Activated CD4-positive, alpha-beta T cell treated with anti-CD3 and anti-CD28 coated beads, Interleukin-2, amount 50 U/mL, for 4 hours (primary cell): ENCODE measurements around the gene CACNA1A.
A peak's percentile ranks its signal among the peaks of the same experiment; 100 is the strongest.
"Not testable (repeated sequence)": the region's sequence is repeated elsewhere in the genome, so short reads cannot be mapped to it uniquely, and the experiment has no call there.

Experiments
- DNase-seq, 2 experiments: peaks; one replicate each; pipeline ENCODE4 v3.0.0-alpha.2; 2020

Gene CACNA1A

DNA sequence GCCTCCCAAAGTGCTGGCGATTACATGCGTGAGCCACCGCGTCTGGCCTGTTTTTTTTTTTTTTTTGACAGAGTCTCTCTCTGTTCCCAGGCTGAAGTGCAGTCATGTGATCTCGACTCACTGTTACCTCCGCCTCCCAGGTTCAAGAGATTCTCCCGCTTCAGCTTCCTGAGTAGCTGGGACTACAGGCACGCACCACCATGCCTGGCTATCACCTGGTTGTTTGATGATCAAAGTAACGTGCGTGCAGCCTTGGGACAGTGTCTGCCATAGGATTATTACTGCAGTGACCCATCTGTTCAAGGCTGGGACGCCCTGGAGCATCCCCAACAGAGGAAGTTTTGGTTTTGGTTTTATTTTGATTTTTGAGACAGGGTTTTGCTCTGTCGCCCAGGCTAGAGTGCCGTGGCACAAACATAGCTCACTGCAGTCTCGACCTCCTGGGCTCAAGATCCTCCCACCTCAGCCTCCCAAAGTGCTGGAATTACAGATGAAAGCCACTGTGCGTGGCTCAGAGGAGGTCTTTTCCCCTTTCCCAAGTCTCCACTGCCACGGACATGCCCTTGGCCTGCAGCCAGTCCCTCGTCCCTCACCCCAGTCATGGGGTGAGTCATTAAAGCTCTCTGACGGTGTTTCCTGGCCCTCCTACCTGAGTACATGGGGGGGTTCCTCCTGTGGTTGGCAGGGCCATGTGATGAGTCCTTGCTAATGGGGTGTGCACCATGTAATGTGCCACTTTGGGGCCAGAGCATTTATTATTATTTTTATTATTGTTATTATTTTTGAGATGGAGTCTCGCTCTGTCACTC lies 290.5 kb downstream of the CACNA1A start:
- peak in 1 of 2 experiments; percentile 21 for DNase-seq

DNA sequence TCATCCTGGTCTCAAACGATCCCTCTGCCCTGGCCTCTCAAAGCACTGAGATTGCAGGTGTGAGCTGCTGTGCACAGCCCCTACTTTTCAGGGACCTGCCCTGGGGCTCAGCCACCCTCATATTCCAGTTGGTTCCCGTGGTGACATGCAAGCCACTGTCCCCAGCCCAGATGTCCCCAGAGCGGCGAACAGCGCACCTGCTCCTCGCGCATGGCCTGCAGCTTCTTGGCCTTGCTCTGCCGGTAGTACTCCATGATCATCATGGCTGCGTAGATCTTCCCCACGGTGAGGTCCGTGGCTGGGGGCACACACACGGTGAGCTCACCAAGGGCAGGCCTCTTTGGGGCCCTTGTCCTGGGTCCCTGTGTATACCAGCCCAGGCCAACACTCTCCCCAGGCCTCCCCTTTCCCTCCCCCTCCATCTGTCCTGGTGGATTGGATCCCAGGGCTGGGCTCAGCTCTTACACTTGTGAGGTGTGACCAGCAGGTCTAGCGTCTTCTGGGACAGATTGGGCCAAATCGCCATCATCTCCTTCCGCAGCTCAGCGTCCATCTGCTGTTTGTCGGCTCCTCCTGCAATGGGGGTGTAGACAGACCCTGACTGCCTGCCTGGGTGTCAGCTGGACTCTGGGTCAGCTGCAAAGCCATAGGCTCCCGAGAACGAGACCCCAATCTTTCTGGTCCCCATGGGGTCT lies 292.1 kb downstream of the CACNA1A start:
- DNase-seq: no peak

DNA sequence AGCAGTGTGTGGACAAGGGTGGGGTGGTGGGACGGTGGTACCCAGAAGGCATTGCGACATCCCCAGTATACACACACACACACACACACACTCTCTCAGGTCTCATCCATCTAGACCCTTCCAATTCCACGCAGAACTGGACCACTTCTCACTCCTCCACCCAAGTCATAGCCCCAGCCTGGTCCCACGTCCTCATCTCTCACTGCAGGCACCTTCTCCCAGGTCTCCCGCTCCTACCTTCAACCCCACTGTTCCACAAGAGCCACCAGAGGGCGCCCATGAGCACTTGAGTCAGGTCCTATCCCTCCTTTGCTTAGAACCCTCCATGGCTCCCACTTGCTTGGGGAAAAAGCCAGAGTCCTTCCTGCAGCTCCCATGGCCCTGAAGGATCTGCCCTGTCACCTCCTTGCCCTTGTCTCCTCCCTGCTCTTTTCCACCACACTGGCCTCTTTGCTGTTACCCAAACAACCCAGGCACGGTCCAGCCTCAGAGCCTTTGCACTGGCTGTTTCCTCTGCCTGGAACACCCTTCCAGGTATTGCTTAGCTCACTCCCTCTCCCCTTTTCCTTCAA lies 293.4 kb downstream of the CACNA1A start:
- DNase-seq: peak; percentile 75 to 77

DNA sequence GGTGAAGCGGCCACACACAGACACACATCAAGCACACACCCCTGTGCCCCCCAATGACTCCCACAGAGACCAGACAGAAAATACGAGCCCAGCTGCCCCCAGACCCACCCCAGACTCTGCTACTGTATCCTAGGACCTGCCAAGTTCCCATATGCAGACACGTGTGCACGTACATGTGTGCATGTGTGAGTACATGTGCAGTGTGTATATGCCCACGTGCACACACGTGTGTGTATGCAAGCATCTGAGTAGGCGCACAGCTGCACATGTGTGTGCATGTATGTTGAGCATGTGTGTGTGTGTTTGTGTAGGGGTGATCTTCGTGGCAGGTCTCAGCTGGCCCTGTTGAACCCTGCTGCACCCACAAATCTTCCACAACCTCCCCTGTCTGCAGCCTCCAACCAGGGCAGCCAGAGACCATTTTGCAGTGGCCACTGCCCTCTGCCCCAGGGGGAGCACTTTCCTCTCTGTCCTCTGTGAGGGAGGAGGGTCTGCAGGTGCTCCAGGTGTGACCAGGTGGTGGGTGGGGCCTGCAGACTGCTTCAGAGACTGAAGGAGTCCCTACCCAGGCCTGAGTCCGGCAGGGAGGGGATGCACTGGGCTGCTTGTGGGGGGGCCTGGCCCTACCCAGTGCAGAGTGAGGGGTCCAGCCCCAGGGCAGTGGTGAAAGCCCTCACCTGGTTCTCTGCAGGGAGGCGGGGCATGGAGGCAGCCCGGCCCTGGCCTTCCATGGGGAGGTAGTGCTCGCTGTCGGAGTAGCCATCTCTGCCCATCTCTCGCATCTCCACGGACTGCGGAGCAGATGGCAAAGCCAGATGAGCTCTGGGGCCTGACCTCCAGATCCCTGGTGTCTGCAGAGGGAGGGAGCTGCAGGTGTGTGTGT lies 294.6 kb downstream of the CACNA1A start:
- DNase-seq: no peak

DNA sequence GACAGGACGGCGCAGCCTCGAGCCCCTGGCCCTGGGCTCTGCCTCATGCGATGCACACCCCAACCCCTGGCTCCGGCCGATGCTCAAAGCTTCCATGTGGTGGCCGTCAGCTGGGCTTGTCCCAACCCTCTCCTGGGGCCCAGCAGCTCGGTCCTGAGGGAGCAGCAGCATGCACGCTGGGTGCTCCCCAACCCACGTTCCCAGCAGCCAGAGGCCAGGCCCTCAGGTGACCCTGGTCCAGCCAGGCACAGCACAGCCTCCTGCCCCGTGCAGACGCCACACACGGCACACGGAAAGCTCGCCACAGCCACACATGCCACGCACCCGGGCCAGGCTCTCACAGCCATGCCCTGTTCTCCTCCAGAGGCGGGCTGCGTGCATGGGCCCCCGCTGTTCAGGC lies 295.3 kb downstream of the CACNA1A start:
- no peak for DNase-seq

DNA sequence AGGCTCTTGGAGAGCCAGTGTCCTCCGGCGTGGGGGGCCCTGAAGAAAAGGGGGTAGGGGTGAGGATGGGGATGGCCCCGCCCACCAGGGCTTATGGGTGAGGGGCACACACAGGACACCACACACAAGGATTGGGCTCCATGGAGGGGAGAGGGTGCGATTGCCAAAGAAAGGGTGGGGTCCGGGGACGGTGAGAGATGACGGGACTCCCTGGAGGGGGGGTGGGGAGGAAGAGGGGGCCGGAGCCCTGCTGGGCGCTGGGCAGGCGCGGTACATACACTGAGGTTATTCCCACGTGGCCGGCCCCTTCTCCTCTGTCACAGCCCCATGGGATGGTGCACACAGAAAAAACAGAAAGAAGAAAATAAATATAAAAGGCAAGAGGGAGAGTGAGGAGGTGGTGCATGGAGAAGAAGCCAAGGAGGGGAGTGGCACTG lies 295.9 kb downstream of the CACNA1A start:
- DNase-seq: no peak

DNA sequence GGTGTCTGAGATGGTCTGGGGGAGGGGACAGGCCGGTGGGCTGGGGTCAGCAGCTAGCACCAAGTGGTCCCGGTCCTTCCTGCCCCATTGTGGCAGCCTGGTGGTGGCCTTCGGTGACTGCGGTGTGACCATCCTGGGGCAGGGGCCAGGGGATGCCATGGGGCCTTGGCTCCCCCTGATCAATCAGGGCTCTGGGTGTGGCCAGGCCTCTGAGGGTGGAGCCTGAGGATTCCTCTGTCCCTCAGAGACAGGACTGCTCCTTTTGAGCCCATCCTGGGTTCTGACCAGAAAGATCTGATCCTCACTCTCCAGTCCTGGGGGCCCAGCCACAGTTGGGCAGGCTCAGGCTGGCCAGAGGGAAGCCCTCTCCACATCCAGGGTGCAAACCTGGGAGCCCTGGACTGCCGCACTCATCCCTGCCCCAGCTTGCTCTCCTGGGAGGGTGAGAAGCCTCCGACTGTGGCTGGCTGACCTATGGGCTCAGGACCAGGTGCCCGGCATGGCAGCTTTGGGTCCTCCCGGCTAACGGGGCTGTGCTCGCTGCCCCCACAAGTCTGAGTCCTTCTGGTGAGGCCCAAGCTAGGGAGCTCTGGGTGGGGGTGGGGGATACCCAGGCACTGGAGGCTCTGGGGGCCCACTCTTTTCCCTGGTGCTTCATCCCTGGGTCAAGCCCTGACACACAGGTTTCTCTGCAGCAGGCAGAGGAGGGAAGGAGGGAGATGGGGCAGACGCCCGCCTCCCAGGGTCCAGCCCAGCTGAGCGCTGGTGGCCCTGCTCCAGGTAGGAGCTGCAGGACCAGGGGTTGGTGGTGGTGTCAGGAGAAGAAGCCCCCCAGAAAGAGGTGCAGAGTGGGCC lies 296.6 kb downstream of the CACNA1A start:
- no peak for DNase-seq

DNA sequence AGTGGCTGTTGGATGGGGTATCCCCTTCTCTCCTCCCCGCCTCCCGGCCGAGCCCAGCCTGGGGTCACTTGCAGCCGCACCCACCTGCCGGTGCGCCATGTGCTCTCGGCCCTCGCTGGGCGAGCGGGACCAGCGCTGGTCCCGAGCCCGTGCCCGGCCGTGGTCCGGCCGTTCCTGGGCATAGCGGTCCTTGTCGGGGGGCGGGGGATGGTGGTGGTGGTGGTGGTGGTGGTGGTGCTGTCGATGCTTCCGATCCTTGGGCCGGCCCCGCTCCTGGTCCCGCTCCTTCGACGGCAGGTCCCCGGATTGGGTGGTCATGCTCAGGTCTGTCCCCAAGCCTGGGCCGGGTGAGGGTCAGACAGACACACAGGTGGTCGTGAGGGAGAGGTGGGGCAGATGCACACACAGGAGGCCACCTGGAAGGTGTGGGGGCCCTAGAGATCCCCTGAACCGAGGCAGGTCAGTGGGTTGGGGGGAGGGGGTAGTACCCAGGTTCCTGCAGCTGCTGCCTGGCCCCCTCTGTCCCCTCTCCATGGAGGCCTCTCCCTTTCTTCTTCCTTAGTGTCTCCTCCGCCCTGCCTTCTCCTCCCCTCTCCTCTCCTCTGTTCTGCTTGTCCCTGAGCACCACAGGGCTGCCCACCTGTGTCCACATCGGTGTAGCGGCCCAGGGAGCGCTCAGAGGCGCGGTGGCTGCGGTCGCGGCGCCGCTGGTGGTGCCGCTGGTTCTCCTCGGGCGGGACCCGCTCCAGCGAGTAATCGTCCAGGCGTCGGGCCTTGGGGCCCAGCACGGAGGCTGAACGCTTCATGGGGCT lies 297.4 kb downstream of the CACNA1A start:
- no peak for DNase-seq

DNA sequence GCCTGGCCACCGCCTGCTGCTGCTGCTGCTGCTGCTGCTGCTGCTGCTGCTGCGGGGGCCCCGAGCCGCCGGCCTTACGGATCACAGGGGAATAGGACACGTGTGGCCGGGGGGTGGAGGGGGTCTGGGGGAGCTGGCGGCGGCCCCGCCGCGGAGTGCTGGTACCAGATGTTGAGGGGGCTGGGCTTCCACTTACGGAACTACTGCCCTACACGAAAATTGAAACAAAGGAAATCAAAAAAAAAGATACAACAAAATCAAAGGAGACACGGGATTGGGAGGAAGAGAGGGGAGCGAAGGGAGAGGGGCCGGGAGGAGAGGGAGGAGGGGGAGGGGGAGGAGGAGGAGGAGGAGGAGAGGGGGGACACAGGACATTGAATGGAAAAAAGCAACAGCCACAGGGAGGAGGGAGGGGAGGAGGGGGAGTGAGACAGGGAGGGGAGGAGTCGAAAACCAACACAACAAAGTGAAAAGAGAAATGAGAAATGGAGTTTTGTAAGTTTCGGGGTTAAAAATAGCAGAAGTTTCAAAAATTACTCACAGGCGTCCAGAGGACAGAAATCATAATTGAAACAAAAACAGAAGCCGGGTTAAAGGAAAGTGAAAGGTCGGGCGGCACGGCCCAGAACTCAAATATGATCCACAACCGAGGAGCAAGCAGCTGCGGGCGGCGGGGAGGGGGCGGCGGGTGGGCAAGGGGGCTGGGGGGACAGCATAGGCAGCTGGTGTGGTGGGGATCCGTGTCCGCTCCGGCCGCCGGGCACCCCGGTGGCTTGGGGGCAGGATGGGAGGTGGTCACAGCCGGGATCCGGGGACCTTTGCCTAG lies 298.2 kb downstream of the CACNA1A start:
- peak; percentile 54 to 59 for DNase-seq

DNA sequence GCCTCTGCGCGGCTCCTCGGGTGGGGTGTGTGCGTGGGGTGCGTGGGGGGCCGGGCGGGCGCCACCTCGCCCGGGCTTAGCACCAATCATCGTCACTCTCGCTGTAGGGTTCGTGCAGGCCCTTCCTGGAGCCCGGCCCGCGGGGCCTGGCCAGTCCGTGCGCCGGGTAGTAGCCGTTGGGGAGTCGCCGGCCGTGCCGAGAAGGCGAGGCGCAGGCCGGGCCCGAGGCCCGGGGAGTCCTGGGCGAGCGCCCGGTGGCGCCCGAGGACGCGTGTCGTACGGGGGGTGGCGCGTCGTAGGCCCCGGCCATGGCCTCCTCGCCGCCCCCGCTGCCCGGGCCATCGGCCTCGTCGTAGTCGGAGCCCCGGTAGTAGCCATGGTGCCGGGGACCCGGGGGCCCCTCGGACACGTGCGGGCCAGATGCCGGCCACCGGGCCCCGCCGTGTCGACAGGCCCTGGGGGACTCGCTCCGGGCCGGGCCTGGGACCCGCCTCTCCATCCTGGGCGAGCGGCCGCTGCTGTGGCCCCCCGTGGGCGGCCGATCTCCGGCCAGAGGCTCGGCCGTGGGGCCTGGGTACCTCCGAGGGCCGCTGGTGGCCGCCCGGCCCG lies 298.9 kb downstream of the CACNA1A start:
- no peak for DNase-seq

DNA sequence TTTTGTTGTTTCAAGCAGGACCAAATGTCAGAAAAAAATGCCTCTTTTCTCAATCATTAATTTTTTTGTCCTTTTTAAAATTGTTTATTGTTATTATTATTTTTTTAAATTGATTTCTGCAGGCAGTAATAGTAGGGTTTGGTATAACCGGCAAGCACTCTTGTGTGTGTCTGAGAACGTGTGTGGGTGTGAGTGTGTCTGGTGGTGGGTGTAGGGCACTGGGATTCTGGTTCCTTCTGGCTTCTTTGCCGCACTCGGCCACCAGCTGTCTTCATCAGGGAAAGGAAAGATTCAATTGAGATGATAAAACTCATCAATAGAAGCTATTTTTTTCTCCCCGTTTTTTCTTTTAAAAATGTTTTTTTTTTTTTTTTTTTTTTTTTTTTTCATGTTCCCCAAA lies 299.7 kb downstream of the CACNA1A start:
- DNase-seq: no peak

DNA sequence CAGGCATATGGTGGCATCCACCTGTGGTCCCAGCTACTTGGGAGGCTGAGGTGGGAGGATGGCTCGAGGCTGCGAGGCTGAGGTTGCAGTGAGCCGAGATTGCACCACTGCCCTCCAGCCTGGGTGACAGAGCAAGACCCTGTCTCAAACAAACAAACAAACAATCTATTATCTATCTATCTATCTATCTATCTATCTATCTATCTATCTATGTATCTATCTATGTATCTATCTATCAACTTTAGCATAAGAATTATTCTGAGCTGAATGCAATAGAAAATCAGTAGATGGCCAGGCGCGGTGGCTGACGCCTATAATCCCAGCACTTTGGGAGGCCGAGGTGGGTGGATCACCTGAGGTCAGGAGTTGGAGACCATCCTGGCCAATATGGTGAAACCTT lies 304.2 kb downstream of the CACNA1A start:
- not testable (repeated sequence) for DNase-seq

DNA sequence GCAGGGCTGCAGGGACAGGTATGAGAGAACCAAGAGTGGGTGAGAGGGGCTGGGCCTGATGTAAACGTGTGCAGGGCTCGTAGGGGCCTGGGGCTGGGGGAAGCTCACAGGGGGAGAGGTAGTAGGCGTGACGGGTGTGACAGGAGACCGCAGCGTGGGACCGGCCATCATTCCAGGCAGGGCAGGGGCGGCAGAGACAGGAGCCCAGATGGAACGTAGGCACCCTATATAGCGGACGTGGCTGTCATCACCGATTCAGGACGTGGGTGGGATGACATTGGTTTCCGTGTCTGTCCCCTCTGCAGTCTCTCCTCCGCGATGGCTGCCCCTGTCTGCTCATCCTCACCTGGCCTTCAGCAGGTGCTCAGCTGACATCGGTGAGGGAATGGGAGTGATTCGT lies 307.6 kb downstream of the CACNA1A start:
- no peak for DNase-seq

DNA sequence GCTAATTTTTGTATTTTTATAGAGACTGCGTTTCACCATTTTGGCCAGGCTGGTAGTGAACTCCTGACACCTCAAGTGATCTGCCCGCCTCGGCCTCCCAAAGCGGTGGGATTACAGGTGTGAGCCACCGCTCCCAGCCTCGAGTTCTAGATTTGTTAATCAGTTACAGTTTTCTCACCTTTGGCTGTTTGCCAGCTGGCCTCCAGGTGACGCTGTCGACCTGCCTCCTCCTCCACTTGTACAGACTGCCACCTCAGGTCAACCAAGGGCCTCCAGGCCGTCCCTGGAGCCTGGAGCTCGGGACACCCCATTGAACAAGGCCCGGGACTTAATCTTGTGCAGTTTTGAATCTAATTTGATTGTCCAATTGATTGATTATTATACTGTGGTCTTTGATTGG lies 310.6 kb downstream of the CACNA1A start:
- DNase-seq: peak; percentile 46 to 52

DNA sequence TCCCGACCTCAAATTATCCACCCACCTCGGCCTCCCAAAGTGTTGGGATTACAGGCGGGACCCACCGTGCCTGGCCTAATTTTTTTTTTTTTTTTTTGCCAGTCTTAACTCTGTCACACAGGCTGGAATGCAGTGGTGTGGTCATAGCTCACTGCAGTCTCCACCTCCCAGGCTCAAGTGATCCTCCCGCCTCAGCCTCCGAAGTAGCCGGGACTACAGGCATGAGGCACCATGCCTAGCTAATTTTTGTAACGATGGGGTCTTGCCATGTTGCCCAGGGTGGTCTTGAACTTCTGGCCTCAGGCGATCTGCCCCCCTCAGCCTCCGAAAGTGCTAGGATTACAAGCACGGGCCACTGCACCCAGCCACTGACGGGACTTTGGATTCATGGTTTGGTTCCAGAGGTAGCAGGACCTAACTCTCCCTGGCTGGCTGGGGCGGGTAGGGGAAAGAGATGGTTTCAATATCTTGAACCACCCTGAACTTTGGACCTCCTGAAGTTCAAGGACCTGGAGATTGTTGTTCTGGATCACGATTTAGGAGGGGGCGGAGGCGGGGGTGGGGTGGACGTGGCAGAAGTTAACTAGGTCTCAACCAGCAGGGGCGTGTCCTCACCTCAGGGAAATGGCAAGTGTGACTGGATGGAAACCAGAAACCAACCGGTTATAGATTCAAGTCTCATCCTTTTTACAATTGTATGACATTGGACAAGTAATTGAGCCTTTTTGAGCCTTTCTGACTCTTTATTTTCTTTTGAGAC lies 315.3 kb downstream of the CACNA1A start:
- peak in 1 of 2 experiments; percentile 15 for DNase-seq

DNA sequence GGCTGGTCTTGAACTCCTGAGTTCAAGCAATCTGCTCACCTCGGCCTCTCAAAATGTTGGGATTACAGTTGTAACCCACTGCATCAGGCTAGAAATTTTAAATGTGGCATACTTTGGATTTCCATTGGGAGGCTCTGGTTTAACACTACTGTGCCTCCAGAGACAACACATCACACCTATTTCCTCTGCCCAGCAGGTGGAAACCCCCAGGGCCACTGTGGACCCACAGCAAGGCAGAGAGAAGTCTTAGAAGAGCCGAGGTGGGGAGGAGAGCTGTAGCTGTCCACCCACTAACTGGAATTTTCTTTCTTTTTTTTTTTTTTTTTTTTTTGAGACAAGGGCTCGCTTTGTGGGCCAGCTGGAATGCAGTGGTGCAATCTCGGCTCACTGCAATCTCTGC lies 316.7 kb downstream of the CACNA1A start:
- no peak for DNase-seq

DNA sequence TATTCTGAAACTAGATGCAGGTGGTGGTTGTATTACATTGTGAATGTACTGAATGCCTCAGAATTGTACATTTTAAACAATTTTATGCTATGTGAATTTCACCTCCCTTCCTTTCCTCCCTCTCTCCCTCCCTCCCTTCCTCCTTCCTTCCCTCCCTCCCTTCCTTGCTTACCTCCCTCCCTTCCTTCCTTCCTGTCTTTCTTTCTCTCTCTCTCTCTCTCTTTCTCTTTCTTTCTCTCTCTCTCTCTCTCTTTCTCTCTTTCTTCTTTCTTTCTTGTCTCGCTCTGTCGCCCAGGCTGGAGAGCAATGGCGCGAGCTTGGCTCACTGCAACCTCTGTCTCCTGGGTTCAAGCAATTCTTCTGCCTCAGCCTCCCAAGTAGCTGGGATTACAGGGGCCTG lies 318.9 kb downstream of the CACNA1A start:
- no peak for DNase-seq

DNA sequence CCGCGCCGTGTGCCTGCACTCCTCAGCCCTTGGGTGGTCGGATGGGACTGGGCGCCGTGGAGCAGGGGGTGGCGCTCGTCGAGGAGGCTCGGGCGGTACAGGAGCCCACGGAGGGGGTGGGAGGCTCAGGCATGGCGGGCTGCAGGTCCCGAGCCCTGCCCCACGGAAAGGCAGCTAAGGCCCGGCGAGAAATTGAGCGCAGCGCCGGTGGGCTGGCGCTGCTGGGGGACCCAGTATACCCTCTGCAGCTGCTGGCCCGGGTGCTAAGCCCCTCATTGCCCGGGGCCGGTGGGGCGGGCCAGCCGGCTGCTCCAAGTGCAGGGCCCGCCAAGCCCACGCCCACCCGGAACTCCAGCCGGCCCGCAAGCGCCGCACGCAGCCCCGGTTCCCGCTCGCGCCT lies 319.6 kb downstream of the CACNA1A start:
- DNase-seq: not testable (repeated sequence)
